Posterior vena cava (tissue), 2 donors: ENCODE data around the gene POLD1. TPM values are rescaled to one million over a fixed set of nuclear protein-coding genes. Genes with fewer than 3 reads are reported as not detected.

Experiments used
- DNase-seq: peaks from one replicate; pipeline ENCODE4 v3.0.0-alpha.2; 2020; ENCODE audit warnings: low spot score
- intact Hi-C, 2 donors: fragments of 100-400 bp; cut with DNase I; formaldehyde crosslinking; loops; one replicate each; pipeline versions ENCODE4 v1.14.1 to v1.14.2; 2022 to 2023
- total RNA-seq, 2 donors: library from RNA; stranded (reverse); fragmentation: NEBNext Ultra II Directional; extraction: Animal tissue kit (Norgen Biotek cat#: 25700); gene quantifications; one replicate each; pipeline ENCODE4 v1.2.1, GENCODE V29; 2021
- donor health status: DM: yes; HTN: yes; CAD: no.
- donor health status: DM: yes; HTN: yes; CAD: no.

POLD1 gene
- total RNA-seq, 2 donors from 2014 or later: 10.4 to 12.3 TPM

DNA sequence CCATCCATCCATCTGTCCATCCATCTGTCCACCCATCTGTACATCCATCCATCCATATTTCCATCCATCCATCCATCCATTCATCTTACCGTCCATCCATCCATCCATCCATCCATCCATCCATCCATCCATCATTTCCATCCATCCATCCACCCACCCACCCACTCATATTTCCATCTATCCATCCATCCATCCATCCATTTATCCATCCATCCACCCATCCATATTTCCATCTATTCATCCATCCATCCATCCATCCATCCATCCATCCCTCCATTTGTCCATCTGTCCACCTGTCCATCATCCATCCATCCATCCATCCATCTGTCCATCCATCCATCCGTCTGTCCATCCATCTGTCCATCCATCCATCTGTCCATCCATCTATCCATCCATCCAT lies 71.8 kb downstream of the POLD1 start:
- intact Hi-C loops: no loop called here
- DNase-seq: no peak

GRCh38 chr19:50457300-50457699 lies 73.2 kb downstream of the POLD1 start:
- intact Hi-C loops: no loop called here
- no peak for DNase-seq

GRCh38 chr19:50458396-50459066 lies 74.4 kb downstream of the POLD1 start:
- intact Hi-C loops: no loop called here
- DNase-seq: no peak

DNA sequence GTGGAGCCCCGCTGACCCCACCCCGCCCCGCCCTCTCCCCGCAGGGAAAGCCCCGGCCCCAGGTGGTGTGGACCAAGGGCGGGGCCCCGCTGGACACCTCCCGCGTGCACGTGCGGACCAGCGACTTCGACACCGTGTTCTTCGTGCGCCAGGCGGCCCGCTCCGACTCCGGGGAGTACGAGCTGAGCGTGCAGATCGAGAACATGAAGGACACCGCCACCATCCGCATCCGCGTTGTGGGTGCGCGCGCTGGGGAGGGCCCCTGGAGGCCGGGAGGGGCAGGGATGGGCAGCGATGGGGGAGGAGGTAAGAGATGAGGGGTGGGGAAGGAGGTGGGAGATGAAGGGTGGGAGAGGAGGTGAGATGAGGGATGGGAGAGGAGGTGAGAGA lies 74.9 kb downstream of the POLD1 start:
- intact Hi-C loops: no loop called here

DNA sequence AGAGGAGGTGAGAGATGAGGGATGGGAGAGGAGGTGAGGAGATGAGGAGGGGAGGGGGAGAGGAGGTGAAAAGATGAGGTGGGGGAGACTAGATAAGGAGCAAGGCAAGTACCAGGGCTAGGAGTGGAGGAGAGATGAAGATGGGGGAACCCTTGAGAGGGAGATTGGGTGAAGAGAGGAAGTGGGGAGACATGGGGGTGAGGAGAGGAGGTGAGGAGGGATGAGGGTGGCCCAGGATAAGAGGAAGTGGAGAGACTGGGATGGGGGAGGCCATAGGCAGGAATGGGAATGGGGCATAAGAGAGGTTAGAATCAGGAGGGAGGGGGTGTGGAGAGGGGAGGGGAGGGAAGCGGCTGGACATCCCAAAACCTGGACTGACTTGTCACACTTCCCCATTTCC lies 75.5 kb downstream of the POLD1 start:
- intact Hi-C loops: no loop called here
- no peak for DNase-seq

More for the DNA sequence above, 74.9 kb downstream of the POLD1 start:
- no peak for DNase-seq

GRCh38 chr19:50460161-50460765 lies 76.1 kb downstream of the POLD1 start:
- intact Hi-C loops: no loop called here

GRCh38 chr19:50461066-50461875 lies 77.1 kb downstream of the POLD1 start:
- DNase-seq: no peak
- intact Hi-C loops: no loop called here

More at GRCh38 chr19:50460161-50460765, 76.1 kb downstream of the POLD1 start:
- DNase-seq: no peak

DNA sequence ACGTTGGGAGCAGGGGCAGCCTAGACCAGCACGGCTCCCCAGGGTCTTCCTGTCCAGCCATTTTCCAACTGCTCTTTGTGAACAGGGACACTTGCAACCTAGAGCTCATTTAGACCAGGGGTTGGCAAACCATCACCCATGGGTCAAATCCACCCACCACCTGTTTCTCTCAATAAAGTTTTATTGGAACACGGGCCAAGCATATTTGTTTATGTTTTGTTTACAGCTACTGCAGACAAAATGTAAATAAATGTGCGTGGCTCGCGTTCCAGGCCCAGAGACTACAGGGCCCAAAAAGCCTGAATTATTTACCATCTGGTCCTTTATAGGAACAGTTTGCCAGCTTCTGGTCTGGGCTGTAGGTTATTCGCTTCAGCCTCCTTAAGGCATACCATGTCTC lies 78.8 kb downstream of the POLD1 start:
- intact Hi-C loops: no loop called here
- no peak for DNase-seq

GRCh38 chr19:50464348-50464747 lies 80.2 kb downstream of the POLD1 start:
- intact Hi-C loops: no loop called here
- DNase-seq: no peak

- intact Hi-C loops: no loop called here
- no peak for DNase-seq
These were observed 80.9 kb downstream of the POLD1 start for GRCh38 chr19:50465000-50465399.

- intact Hi-C loops: no loop called here
These were observed 82.0 kb downstream of the POLD1 start for GRCh38 chr19:50465986-50466705.

GRCh38 chr19:50466706-50467039 lies 82.5 kb downstream of the POLD1 start:
- intact Hi-C loops: no loop called here

More at GRCh38 chr19:50465986-50466705, 82.0 kb downstream of the POLD1 start:
- no peak for DNase-seq

GRCh38 chr19:50467566-50467965 lies 83.4 kb downstream of the POLD1 start:
- intact Hi-C loops: no loop called here

More at GRCh38 chr19:50466706-50467039, 82.5 kb downstream of the POLD1 start:
- no peak for DNase-seq

More at GRCh38 chr19:50467566-50467965, 83.4 kb downstream of the POLD1 start:
- no peak for DNase-seq

Other genes with a start within 250 kb of the POLD1 start
- not detected for gene IZUMO2, start 221.1 kb upstream of the POLD1 start, total RNA-seq
- under 1 TPM; 0.60 to 0.62 TPM for gene MYH14, start 180.7 kb upstream of the POLD1 start, total RNA-seq
- gene KCNC3, start 55.0 kb upstream of the POLD1 start, total RNA-seq: under 1 TPM; 0.83 to 0.90 TPM
- under 1 TPM; 0.33 to 0.37 TPM for gene NAPSA, start 18.7 kb upstream of the POLD1 start, total RNA-seq
- 10 to 100 TPM; 65.0 to 82.3 TPM for gene NR1H2, start 7.9 kb upstream of the POLD1 start, total RNA-seq
- gene SPIB, start 34.6 kb downstream of the POLD1 start, total RNA-seq: under 1 TPM in 1 of 2 donors, not detected in 1; 0.33 TPM
- gene MYBPC2, start 48.5 kb downstream of the POLD1 start, total RNA-seq: under 1 TPM in 1 of 2 donors, not detected in 1; 0.05 TPM
- 10 to 100 TPM; 60.2 to 87.6 TPM for gene EMC10, start 92.2 kb downstream of the POLD1 start, total RNA-seq
- not detected for gene GARIN5A, start 92.5 kb downstream of the POLD1 start, total RNA-seq
- 10 to 100 TPM; 27.5 to 31.7 TPM for gene JOSD2, start 126.8 kb downstream of the POLD1 start, total RNA-seq
- not detected for gene ASPDH, start 129.6 kb downstream of the POLD1 start, total RNA-seq
- gene LRRC4B, start 184.1 kb downstream of the POLD1 start, total RNA-seq: 10 to 100 TPM; 10.3 to 14.2 TPM